ENCODE results near the gene GIMAP6.

The GIMAP6 gene

DNA sequence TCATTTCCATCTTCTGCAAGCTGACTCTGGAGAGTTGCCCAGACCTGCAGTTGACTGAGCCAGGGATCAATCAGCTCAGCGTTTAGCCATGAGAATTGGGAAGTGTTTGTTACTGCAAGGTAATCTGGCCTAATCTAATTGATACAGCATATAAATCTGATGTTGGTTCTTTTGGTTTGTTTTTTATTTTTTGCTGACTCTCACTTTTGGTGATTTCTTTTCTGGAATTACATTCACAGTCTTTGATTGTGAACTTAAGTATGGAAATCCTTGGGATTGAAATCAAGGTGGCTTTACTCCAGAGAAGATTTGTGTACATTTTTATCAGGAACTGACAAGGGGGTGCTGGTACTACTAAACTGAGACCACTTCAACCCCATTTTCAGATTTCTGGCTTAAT lies 1.7 kb upstream of the GIMAP6 start:
- no peak for DNase-seq

GRCh38 chr7:150631084-150631826 lies 930 bp downstream of the GIMAP6 start:
- Histone ChIP-seq H3K9ac (ENCODE audit: low read length) (no peak overlapping the region), H3K4me3 (ENCODE audit: low read length) (no peak overlapping the region), H3K9me2 (replicated peaks; ENCODE audit: insufficient read depth, low read length) (no peaks in the 10 kb centered on the region), H3K4me1 (ENCODE audit: low read length) (no peaks in the 10 kb centered on the region), H3K79me2 (ENCODE audit: low read length) (no peaks in the 10 kb centered on the region), H3K27ac (ENCODE audit: low read length) (no peak overlapping the region), H3K36me3 (replicated peaks; ENCODE audit: insufficient read depth, low read length) (no peaks in the 10 kb centered on the region), H2AFZ (ENCODE audit: low read length) (no peak overlapping the region), H4K20me1 (ENCODE audit: insufficient read depth, low read length) (no peaks in the 10 kb centered on the region), H3K9me3 (replicated peaks; ENCODE audit: insufficient read depth, low read length) (no peaks in the 10 kb centered on the region), H3K27me3 (replicated peaks; ENCODE audit: insufficient read depth, low read length) (no peaks in the 10 kb centered on the region), H3K4me2 (ENCODE audit: low read depth, low read length) (no peak overlapping the region), H3F3A (ENCODE audit: insufficient read depth, low read length) (no peaks in the 10 kb centered on the region)
- TF ChIP-seq, protein P1, sequence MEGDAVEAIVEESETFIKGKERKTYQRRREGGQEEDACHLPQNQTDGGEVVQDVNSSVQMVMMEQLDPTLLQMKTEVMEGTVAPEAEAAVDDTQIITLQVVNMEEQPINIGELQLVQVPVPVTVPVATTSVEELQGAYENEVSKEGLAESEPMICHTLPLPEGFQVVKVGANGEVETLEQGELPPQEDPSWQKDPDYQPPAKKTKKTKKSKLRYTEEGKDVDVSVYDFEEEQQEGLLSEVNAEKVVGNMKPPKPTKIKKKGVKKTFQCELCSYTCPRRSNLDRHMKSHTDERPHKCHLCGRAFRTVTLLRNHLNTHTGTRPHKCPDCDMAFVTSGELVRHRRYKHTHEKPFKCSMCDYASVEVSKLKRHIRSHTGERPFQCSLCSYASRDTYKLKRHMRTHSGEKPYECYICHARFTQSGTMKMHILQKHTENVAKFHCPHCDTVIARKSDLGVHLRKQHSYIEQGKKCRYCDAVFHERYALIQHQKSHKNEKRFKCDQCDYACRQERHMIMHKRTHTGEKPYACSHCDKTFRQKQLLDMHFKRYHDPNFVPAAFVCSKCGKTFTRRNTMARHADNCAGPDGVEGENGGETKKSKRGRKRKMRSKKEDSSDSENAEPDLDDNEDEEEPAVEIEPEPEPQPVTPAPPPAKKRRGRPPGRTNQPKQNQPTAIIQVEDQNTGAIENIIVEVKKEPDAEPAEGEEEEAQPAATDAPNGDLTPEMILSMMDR (IDR thresholded peaks at IDR 0.05; ENCODE audit: low read length) = no peak
- TF ChIP-seq EZH2 (optimal IDR thresholded peaks at IDR 0.05; ENCODE audit: low read depth, low read length) (no peak), EZH2phosphoT487 (IDR thresholded peaks at IDR 0.05; ENCODE audit: low read length) (no peak)
- no peak for DNase-seq

More for the DNA sequence above, 1.7 kb upstream of the GIMAP6 start:
- H3K79me2 ChIP-seq (ENCODE audit: low read length) = no peaks in the 10 kb centered on the region
- no peaks in the 10 kb centered on the region for H4K20me1 ChIP-seq (ENCODE audit: insufficient read depth, low read length)
- H3K9me2 ChIP-seq (replicated peaks; ENCODE audit: insufficient read depth, low read length) = no peaks in the 10 kb centered on the region
- H3K4me3 ChIP-seq (ENCODE audit: low read length) = no peak overlapping the region
- TF ChIP-seq EZH2 (optimal IDR thresholded peaks at IDR 0.05; ENCODE audit: low read depth, low read length) (no peak), EZH2phosphoT487 (IDR thresholded peaks at IDR 0.05; ENCODE audit: low read length) (no peak)
- TF ChIP-seq, protein P1 (IDR thresholded peaks at IDR 0.05; ENCODE audit: low read length) = no peak
- H3F3A ChIP-seq (ENCODE audit: insufficient read depth, low read length) = no peaks in the 10 kb centered on the region
- H2AFZ ChIP-seq (ENCODE audit: low read length) = no peak overlapping the region
- no peak overlapping the region for H3K27ac ChIP-seq (ENCODE audit: low read length)
- no peak overlapping the region for H3K9ac ChIP-seq (ENCODE audit: low read length)
- no peaks in the 10 kb centered on the region for H3K36me3 ChIP-seq (replicated peaks; ENCODE audit: insufficient read depth, low read length)
- no peaks in the 10 kb centered on the region for H3K27me3 ChIP-seq (replicated peaks; ENCODE audit: insufficient read depth, low read length)
- no peaks in the 10 kb centered on the region for H3K9me3 ChIP-seq (replicated peaks; ENCODE audit: insufficient read depth, low read length)
- no peaks in the 10 kb centered on the region for H3K4me1 ChIP-seq (ENCODE audit: low read length)
- no peak overlapping the region for H3K4me2 ChIP-seq (ENCODE audit: low read depth, low read length)

- no peak overlapping the region for H3K9ac ChIP-seq (ENCODE audit: low read length)
- no peaks in the 10 kb centered on the region for H3F3A ChIP-seq (ENCODE audit: insufficient read depth, low read length)
- H3K4me3 ChIP-seq (ENCODE audit: low read length) = no peak overlapping the region
- H3K4me2 ChIP-seq (ENCODE audit: low read depth, low read length) = no peak overlapping the region
- no peaks in the 10 kb centered on the region for H3K9me3 ChIP-seq (replicated peaks; ENCODE audit: insufficient read depth, low read length)
- no peak overlapping the region for H3K27ac ChIP-seq (ENCODE audit: low read length)
- H3K4me1 ChIP-seq (ENCODE audit: low read length) = no peaks in the 10 kb centered on the region
- H4K20me1 ChIP-seq (ENCODE audit: insufficient read depth, low read length) = no peaks in the 10 kb centered on the region
- H3K36me3 ChIP-seq (replicated peaks; ENCODE audit: insufficient read depth, low read length) = no peaks in the 10 kb centered on the region
- DNase-seq = no peak
- TF ChIP-seq EZH2phosphoT487 (IDR thresholded peaks at IDR 0.05; ENCODE audit: low read length) (no peak), EZH2 (optimal IDR thresholded peaks at IDR 0.05; ENCODE audit: low read depth, low read length) (no peak)
- TF ChIP-seq, protein P1 (IDR thresholded peaks at IDR 0.05; ENCODE audit: low read length) = no peak
- H2AFZ ChIP-seq (ENCODE audit: low read length) = no peak overlapping the region
- no peaks in the 10 kb centered on the region for H3K79me2 ChIP-seq (ENCODE audit: low read length)
- no peaks in the 10 kb centered on the region for H3K27me3 ChIP-seq (replicated peaks; ENCODE audit: insufficient read depth, low read length)
- no peaks in the 10 kb centered on the region for H3K9me2 ChIP-seq (replicated peaks; ENCODE audit: insufficient read depth, low read length)
These were observed 2.8 kb downstream of the GIMAP6 start for GRCh38 chr7:150629347-150629746.

Measured in MM.1S (cell line).